BLaER1 treated with 17β-estradiol and CSF1 and Interleukin-3, amounts not matched to agents 10 nM and 100 nM (cell line): ENCODE data around the gene FSHR.

ENCODE experiments used
- H3K27ac ChIP-seq, 11 experiments: shearing (Covaris generic); formaldehyde crosslinking; 2 replicates each; pipeline ENCODE4 v1.8.1; 2022
- H3K27me3 ChIP-seq, 11 experiments: shearing (Covaris generic); formaldehyde crosslinking; 2 replicates each; pipeline ENCODE4 v1.8.1; 2022
- H3K36me3 ChIP-seq, 11 experiments: shearing (Covaris generic); formaldehyde crosslinking; 2 replicates each; pipeline ENCODE4 v1.8.1; 2022
- H3K4me1 ChIP-seq, 10 experiments: shearing (Covaris generic); formaldehyde crosslinking; 2 replicates each; pipeline ENCODE4 v1.8.1; 2022
- H3K4me2 ChIP-seq, 11 experiments: shearing (Covaris generic); formaldehyde crosslinking; 2 replicates each; pipeline ENCODE4 v1.8.1; 2022
- H3K4me3 ChIP-seq, 10 experiments: shearing (Covaris generic); formaldehyde crosslinking; 2 replicates each; pipeline ENCODE4 v1.8.1; 2022
- H3K9ac ChIP-seq, 11 experiments: shearing (Covaris generic); formaldehyde crosslinking; 2 replicates each; pipeline ENCODE4 v1.8.1; 2022
- H3K9me3 ChIP-seq, 11 experiments: shearing (Covaris generic); formaldehyde crosslinking; replicated peaks in 1 of 11; 2 replicates each; pipeline ENCODE4 v1.8.1; 2022
- H4K20me1 ChIP-seq, 11 experiments: shearing (Covaris generic); formaldehyde crosslinking; 2 replicates each; pipeline ENCODE4 v1.8.1; 2022
- Cebpa-rat ChIP-seq, 11 experiments: shearing (Covaris generic); IDR thresholded peaks; 2 replicates each; pipeline ENCODE4 v1.8.1; 2022

The FSHR gene

DNA sequence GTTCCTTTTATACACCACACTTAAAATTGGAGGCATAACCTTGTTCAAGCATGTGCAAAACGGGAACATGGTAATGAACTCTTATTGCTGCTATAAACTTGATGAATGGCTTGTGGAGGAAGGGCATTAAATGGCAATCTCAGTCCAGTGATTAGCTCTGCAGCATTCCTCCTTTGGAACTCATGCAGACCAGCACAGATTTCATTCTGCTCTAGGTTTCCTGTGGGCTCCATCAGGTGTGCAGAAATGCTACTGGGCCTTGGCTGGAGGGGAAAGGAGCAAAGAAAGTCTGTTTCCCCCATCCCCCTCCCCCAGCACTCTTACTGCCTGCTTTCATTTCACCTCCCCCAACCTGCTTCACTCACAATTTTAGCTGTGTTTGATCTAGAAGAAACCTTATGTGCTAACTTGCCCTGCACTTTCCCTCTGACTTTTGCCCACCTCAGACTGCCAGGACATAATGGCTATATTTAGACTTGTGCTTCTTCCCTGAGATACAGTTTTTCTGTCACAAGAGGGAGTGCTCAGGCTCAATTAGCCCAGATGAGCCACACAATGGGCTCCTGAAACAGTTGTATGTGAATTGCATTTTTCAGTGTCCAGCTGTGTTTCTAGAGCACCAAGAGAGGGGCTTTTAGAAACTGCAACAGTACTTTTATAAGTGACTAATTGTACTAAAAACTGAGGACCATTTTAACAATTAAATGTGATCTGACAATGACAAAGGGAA is 109.8 kb downstream of the FSHR start:
- Histone ChIP-seq H3K27ac (no peak overlapping the region), H3K36me3 (no peaks in the 10 kb centered on the region), H3K9me3 (no peaks in the 10 kb centered on the region), H3K9ac (no peak overlapping the region), H3K4me2 (no peak overlapping the region), H3K4me1 (peaks cover 0 to 14% (median 3%) of the 10 kb centered on the region in 10 experiments; a peak in 8 of 20 replicates), H3K4me3 (no peak overlapping the region), H4K20me1 (no peaks in the 10 kb centered on the region), H3K27me3 (no peaks in the 10 kb centered on the region)
- no peak for TF ChIP-seq Cebpa-rat (IDR thresholded peaks at IDR 0.05)

DNA sequence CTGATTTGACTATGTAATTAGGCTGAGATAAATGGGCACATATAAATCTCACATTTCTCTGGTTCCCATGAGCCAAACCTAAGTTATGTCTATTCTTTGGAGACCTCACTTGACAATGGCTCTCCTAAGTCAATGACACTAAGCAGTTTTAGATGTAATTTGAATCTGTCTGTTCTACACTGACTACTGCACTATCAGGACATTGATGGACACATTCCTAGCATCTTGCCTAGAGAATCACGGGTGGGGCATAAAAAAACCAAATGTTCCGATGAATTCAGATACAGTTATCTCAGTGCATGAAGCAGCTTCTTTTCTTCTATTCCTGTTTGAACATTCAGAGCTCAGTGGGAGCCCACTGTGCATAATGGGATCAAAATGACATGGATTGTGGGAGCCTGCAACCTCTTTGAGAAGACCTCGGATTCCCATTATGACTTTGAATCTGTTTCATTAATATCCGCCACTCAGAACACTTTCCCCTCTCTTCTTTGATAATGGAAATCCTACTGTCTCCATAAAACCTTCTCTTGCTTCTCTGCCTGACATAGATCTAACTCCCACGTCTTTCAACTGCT is 110.8 kb downstream of the FSHR start:
- Histone ChIP-seq H3K4me2 (no peak overlapping the region), H3K4me1 (peaks cover 0 to 18% (median 3%) of the 10 kb centered on the region in 10 experiments; a peak in 8 of 20 replicates), H3K4me3 (no peak overlapping the region), H3K9ac (no peak overlapping the region), H3K27ac (no peak overlapping the region), H3K36me3 (no peaks in the 10 kb centered on the region), H3K9me3 (no peaks in the 10 kb centered on the region), H4K20me1 (no peaks in the 10 kb centered on the region), H3K27me3 (no peaks in the 10 kb centered on the region)
- TF ChIP-seq Cebpa-rat (IDR thresholded peaks at IDR 0.05) = no peak

DNA sequence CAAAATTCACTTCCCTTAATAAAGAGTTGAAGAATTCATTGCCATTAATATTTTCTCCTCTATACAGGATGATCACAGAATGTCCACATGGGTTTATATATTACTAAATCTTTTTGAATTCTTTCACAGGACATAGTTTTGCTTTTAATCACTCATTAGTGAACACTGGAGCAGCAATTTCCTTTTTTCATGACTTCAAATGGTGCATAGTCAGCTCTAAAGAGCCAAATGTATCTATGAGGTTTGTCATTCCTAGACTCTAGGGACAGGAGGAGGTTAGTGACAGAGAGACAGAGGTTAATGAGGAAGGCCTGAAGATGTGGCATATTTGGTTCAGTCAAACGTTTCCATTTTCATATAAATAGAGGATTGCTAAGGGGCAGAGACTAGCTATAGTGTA is 111.8 kb downstream of the FSHR start:
- H3K9ac ChIP-seq = no peak overlapping the region
- no peaks in the 10 kb centered on the region for H3K9me3 ChIP-seq
- TF ChIP-seq Cebpa-rat (IDR thresholded peaks at IDR 0.05) = no peak
- no peak overlapping the region for H3K4me3 ChIP-seq
- H3K36me3 ChIP-seq = no peaks in the 10 kb centered on the region
- no peak overlapping the region for H3K27ac ChIP-seq
- H3K27me3 ChIP-seq = no peaks in the 10 kb centered on the region
- H3K4me2 ChIP-seq = peak overlapping the region in 2 of 11 experiments; percentile 22 to 34; a peak in 2 of 22 replicates
- peaks cover 0 to 24% (median 11%) of the 10 kb centered on the region in 10 experiments; a peak in 19 of 20 replicates for H3K4me1 ChIP-seq
- H4K20me1 ChIP-seq = no peaks in the 10 kb centered on the region

DNA sequence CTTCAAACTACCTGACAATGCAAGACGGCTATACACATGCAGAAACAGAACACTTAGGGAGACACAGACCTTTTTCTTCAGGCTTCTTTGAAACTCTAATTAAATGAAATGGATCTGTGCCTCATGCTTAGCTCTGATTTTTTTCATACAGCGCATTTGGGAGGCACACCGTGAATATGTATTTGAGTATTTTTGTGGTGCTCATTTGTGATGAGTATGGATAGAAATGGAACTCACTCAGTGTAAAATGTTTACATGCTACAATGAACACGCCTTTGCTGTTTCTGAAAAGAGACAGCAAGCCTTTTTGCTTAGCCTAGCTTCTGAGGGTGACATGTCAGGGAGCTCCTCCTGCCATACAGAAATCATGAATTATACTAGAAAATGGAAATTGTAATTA is 113.3 kb downstream of the FSHR start:
- Histone ChIP-seq H4K20me1 (no peaks in the 10 kb centered on the region), H3K9ac (no peak overlapping the region), H3K27ac (no peak overlapping the region), H3K36me3 (no peaks in the 10 kb centered on the region), H3K4me1 (peaks cover 6 to 31% (median 17%) of the 10 kb centered on the region in 10 experiments; a peak in 19 of 20 replicates), H3K4me2 (peak overlapping the region in 1 of 11 experiments; percentile 4; a peak in 3 of 22 replicates), H3K4me3 (no peak overlapping the region), H3K9me3 (no peaks in the 10 kb centered on the region), H3K27me3 (no peaks in the 10 kb centered on the region)
- TF ChIP-seq Cebpa-rat (IDR thresholded peaks at IDR 0.05) = no peak

DNA sequence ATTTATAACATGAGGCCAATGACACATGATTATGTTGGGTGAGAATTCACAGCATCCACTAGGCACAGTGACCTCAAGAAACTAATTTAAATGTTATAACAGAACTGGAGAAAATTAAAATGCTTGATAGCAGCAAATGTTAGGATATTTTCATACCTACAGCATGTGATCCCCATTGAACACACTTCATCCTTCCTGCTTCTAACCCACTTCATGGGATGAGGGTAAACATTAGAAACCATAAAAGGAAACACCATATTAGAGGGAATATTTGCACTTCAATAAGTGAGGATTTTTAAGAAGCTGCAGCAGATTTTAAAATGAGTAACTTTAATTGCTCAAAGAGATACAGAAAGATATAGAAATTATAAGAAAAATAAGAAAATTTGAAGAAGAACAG is 117.1 kb downstream of the FSHR start:
- Histone ChIP-seq H3K27me3 (no peaks in the 10 kb centered on the region), H3K4me3 (no peak overlapping the region), H3K36me3 (no peaks in the 10 kb centered on the region), H3K4me1 (peaks cover 6 to 26% (median 17%) of the 10 kb centered on the region in 10 experiments; a peak in 19 of 20 replicates), H4K20me1 (no peaks in the 10 kb centered on the region), H3K4me2 (peak overlapping the region in 8 of 11 experiments; percentile 20 to 73 (median 54); a peak in 12 of 22 replicates), H3K27ac (no peak overlapping the region; a peak in 1 of 22 replicates), H3K9ac (no peak overlapping the region), H3K9me3 (no peaks in the 10 kb centered on the region)
- no peak for TF ChIP-seq Cebpa-rat (IDR thresholded peaks at IDR 0.05)

DNA sequence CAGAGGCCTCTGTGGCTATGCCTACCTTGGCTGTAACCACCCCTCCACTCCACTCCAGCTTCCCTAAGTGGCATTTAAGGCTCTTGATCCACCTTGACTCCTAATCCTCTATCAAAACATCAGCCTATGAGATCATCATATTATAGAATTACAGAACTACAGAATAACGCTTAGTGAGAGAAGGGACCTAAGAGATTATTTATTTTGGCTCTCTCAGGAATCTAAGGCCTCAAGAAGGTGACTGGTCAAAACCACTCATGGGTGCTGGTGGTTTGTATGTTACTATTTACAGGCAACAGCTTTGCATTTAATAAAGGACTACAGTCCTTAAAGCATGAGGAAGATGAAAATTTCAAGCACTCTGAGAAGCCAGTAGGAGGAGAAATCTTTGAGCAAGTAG is 118.8 kb downstream of the FSHR start:
- no peaks in the 10 kb centered on the region for H3K36me3 ChIP-seq
- TF ChIP-seq Cebpa-rat (IDR thresholded peaks at IDR 0.05) = no peak
- H3K4me3 ChIP-seq = no peak overlapping the region
- H3K9me3 ChIP-seq = no peaks in the 10 kb centered on the region
- H3K9ac ChIP-seq = no peak overlapping the region
- H4K20me1 ChIP-seq = no peaks in the 10 kb centered on the region
- H3K4me1 ChIP-seq = peaks cover 7 to 23% (median 16%) of the 10 kb centered on the region in 10 experiments; a peak in 17 of 20 replicates
- no peak overlapping the region for H3K4me2 ChIP-seq
- H3K27me3 ChIP-seq = no peaks in the 10 kb centered on the region
- H3K27ac ChIP-seq = no peak overlapping the region

DNA sequence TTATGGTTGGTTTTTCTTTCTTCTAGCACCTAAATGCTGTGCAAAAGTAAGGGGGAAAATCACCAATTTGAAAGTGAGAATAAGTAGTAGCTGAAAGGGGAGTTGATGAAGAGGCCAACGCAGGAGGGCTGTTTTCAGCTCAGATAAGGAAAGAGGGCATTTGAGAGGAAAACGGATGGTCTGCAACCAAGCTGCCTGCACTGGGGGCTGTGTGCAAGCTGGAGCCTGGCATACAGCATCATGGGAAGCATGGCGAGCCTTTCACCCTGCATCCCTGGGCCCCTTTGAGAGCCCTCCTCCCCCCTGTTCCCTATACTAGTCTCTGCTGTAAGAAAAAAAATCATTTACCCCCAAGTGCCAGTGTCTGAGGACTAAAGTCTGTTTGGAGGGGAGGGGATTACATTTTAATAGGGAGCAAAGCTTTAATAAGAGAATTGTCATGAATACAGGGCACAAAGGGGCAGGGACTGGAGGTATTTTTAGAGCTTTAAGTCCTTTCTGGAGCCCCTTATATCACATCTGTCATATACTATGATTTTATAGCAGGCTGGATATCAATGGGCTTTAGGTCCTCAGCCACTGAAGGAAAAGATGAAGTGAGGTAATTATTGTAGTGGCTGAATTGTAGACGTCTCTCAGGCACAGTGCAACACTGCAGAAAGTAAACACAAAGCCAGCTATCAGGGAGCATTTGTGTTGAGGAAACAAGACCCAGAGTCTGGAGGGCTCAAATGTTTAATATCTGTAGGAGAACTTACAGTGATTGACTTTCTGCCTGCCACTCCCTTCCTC is 120.7 kb downstream of the FSHR start:
- no peak overlapping the region for H3K4me3 ChIP-seq
- H3K36me3 ChIP-seq = no peaks in the 10 kb centered on the region
- H3K4me1 ChIP-seq = peaks cover 7 to 23% (median 16%) of the 10 kb centered on the region in 10 experiments; a peak in 17 of 20 replicates
- no peaks in the 10 kb centered on the region for H3K9me3 ChIP-seq
- peak overlapping the region in 1 of 11 experiments; percentile 11; a peak in 1 of 22 replicates for H3K4me2 ChIP-seq
- no peak overlapping the region for H3K27ac ChIP-seq
- no peaks in the 10 kb centered on the region for H4K20me1 ChIP-seq
- TF ChIP-seq Cebpa-rat (IDR thresholded peaks at IDR 0.05) = no peak
- H3K27me3 ChIP-seq = no peaks in the 10 kb centered on the region
- H3K9ac ChIP-seq = no peak overlapping the region

DNA sequence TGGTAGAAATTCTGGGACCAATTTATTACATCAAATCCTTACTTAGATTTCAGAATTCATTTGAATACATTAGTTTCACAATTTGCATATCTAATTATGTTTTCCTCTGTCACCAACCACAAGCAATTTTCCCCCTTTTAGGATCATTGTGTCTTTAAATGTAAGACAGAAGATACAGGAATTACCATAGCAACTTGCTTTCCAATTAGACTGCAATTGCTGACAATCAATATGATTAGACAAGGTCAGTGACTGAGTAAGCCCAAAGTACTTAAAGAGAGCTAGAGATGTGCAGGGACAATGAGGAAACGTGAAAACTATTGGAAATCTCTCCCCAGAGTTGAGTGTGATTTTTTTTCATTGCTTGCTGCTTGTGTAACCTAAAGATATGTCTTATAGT is 121.4 kb downstream of the FSHR start:
- Histone ChIP-seq H3K9me3 (no peaks in the 10 kb centered on the region), H4K20me1 (no peaks in the 10 kb centered on the region), H3K36me3 (no peaks in the 10 kb centered on the region), H3K4me2 (no peak overlapping the region), H3K9ac (no peak overlapping the region), H3K4me1 (peaks cover 4 to 19% (median 11%) of the 10 kb centered on the region in 10 experiments; a peak in 17 of 20 replicates), H3K4me3 (no peak overlapping the region), H3K27ac (no peak overlapping the region), H3K27me3 (no peaks in the 10 kb centered on the region)
- no peak for TF ChIP-seq Cebpa-rat (IDR thresholded peaks at IDR 0.05)

DNA sequence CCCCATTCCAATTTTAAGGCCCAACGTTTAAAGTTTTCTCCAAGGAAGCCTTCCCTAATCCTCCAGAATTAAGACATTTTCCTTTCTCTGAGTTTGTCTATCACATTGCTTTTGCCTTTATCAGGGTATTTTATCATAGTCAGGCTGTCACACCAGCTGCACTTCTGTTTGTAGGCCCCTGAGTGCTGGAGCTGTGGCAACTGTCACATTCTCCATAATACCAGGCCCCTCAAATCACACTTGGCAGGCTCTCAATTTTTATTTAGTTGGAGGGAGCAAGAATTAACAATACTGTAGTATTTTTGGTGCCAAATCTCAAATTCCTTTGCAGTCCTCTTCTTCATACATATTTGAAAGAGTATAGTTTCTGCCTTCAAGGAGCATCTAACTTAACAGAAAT is 122.2 kb downstream of the FSHR start:
- H3K36me3 ChIP-seq = no peaks in the 10 kb centered on the region
- no peaks in the 10 kb centered on the region for H4K20me1 ChIP-seq
- no peak overlapping the region for H3K27ac ChIP-seq
- H3K9ac ChIP-seq = no peak overlapping the region
- H3K27me3 ChIP-seq = no peaks in the 10 kb centered on the region
- H3K4me3 ChIP-seq = no peak overlapping the region
- no peak overlapping the region for H3K4me2 ChIP-seq
- H3K9me3 ChIP-seq = no peaks in the 10 kb centered on the region
- no peak for TF ChIP-seq Cebpa-rat (IDR thresholded peaks at IDR 0.05)
- peaks cover 0 to 11% (median 4%) of the 10 kb centered on the region in 10 experiments; a peak in 13 of 20 replicates for H3K4me1 ChIP-seq
